Neural cell (in vitro differentiated cells): Measurements from ENCODE around the gene VSIG2. TPM values are rescaled to one million over a fixed set of nuclear protein-coding genes. Genes with fewer than 3 reads are reported as not detected.

Experiments used
- H2AFZ ChIP-seq: fragments of 200-600, 300-800 bp; sonication (generic), shearing (Covaris generic); 2 replicates; pipeline ENCODE4 v1.6.0; 2014; ENCODE audit warnings: low read depth, mild to moderate bottlenecking, antibody characterized with exemption, low read length, moderate library complexity
- H3F3A ChIP-seq: fragments of 200-600 bp; shearing (Covaris generic); 2 replicates; pipeline ENCODE4 v1.6.1; 2016; ENCODE audit warnings: mild to moderate bottlenecking, moderate library complexity, mixed read lengths, antibody characterized with exemption, low read length; ENCODE audit not compliant: insufficient read depth, poor library complexity, severe bottlenecking
- H3K27ac ChIP-seq: fragments of 200-600, 300-800 bp; sonication (generic), shearing (Covaris generic); 2 replicates; pipeline ENCODE4 v1.5.1; 2014; ENCODE audit warnings: mild to moderate bottlenecking, low read length, moderate library complexity
- H3K27me3 ChIP-seq: fragments of 300-800, 200-600 bp; sonication (generic), shearing (Covaris generic); 2 replicates; pipeline ENCODE4 v1.6.0; 2014; ENCODE audit warnings: mild to moderate bottlenecking, low read depth, low read length, moderate library complexity; ENCODE audit not compliant: insufficient read depth
- H3K36me3 ChIP-seq: fragments of 300-800, 200-600 bp; sonication (generic), shearing (Covaris generic); 2 replicates; pipeline ENCODE4 v1.5.1; 2014; ENCODE audit warnings: mild to moderate bottlenecking, antibody characterized with exemption, low read length, moderate library complexity; ENCODE audit not compliant: insufficient read depth
- H3K4me2 ChIP-seq: fragments of 300-800, 200-600 bp; sonication (generic), shearing (Covaris generic); 2 replicates; pipeline ENCODE4 v1.6.0; 2014; ENCODE audit warnings: mild to moderate bottlenecking, low read length
- H3K4me3 ChIP-seq: fragments of 300-800, 200-600 bp; sonication (generic), shearing (Covaris generic); 2 replicates; pipeline ENCODE4 v1.5.1; 2014; ENCODE audit warnings: mild to moderate bottlenecking, low read length, moderate library complexity
- H3K79me2 ChIP-seq: fragments of 200-600 bp; shearing (Covaris generic); replicated peaks from 2 replicates; pipeline ENCODE4 v1.6.0; 2014; ENCODE audit warnings: mild to moderate bottlenecking, low read length, moderate library complexity; ENCODE audit not compliant: insufficient read depth
- H3K9ac ChIP-seq: fragments of 300-800, 200-600 bp; sonication (generic), shearing (Covaris generic); 2 replicates; pipeline ENCODE4 v1.6.1; 2016; ENCODE audit warnings: mild to moderate bottlenecking, low read length, mixed read lengths
- H3K9me2 ChIP-seq: fragments of 200-600 bp; shearing (Covaris generic); 2 replicates; pipeline ENCODE4 v1.6.1; 2016; ENCODE audit warnings: mild to moderate bottlenecking, low read length, mixed read lengths; ENCODE audit not compliant: insufficient read depth
- H3K9me3 ChIP-seq: fragments of 200-600, 300-800 bp; sonication (generic), shearing (Covaris generic); 2 replicates; pipeline ENCODE4 v1.6.1; 2016; ENCODE audit warnings: mild to moderate bottlenecking, mixed run types, low read length, moderate library complexity, mixed read lengths
- H4K20me1 ChIP-seq: fragments of 200-600 bp; shearing (Covaris generic); 2 replicates; pipeline ENCODE4 v1.6.1; 2016; ENCODE audit warnings: mild to moderate bottlenecking, mixed run types; ENCODE audit not compliant: insufficient read depth
- CTCF ChIP-seq: fragments of 450-650 bp; IDR thresholded peaks from 2 replicates; pipeline ENCODE4 v1.5.1; 2014; ENCODE audit warnings: antibody characterized with exemption, mild to moderate bottlenecking, moderate library complexity; ENCODE audit not compliant: poor library complexity, severe bottlenecking
- EP300 ChIP-seq: fragments of 450-650 bp; conservative IDR thresholded peaks from 2 replicates; pipeline ENCODE4 v1.6.1; 2014; ENCODE audit warnings: antibody characterized with exemption, mild to moderate bottlenecking, moderate library complexity; ENCODE audit not compliant: poor library complexity, severe bottlenecking
- EZH2 ChIP-seq: fragments of 200-600, 300-800 bp; shearing (Covaris generic), sonication (generic); IDR thresholded peaks from 2 replicates; pipeline ENCODE4 v1.6.1; 2014; ENCODE audit warnings: antibody characterized with exemption, low read length, borderline replicate concordance, mild to moderate bottlenecking; ENCODE audit not compliant: insufficient read depth, poor library complexity, severe bottlenecking
- MXI1 ChIP-seq: fragments of 450-650 bp; conservative IDR thresholded peaks from 2 replicates; pipeline ENCODE4 v1.6.1; 2014; ENCODE audit warnings: antibody characterized with exemption, mild to moderate bottlenecking; ENCODE audit not compliant: poor library complexity, severe bottlenecking
- POLR2AphosphoS5 ChIP-seq: IDR thresholded peaks from 2 replicates; pipeline ENCODE4 v1.6.1; 2012
- RAD21 ChIP-seq: fragments of 450-650 bp; conservative IDR thresholded peaks from 2 replicates; pipeline ENCODE4 v1.6.1; 2014; ENCODE audit warnings: antibody characterized with exemption, mild to moderate bottlenecking, moderate library complexity
- SMC3 ChIP-seq: fragments of 450-650 bp; conservative IDR thresholded peaks from 2 replicates; pipeline ENCODE4 v1.6.1; 2014; ENCODE audit warnings: antibody characterized with exemption, mild to moderate bottlenecking, moderate library complexity; ENCODE audit not compliant: poor library complexity
- TAF1 ChIP-seq: IDR thresholded peaks from 2 replicates; pipeline ENCODE4 v1.6.1; 2012; ENCODE audit warnings: low read depth
- polyA plus RNA-seq: library from polyadenylated mRNA; depleted of rRNA; stranded (reverse); fragments of >200 nt; gene quantifications from 2 replicates; pipeline ENCODE4 v1.2.3, GENCODE V29; 2014
- TF ChIP-seq, protein P1 (sequence below): IDR thresholded peaks from 2 replicates; pipeline ENCODE4 v1.6.1; 2012; ENCODE audit warnings: borderline replicate concordance

VSIG2 gene
- polyA plus RNA-seq, 1 donor from 2014 or later, result not detected

DNA sequence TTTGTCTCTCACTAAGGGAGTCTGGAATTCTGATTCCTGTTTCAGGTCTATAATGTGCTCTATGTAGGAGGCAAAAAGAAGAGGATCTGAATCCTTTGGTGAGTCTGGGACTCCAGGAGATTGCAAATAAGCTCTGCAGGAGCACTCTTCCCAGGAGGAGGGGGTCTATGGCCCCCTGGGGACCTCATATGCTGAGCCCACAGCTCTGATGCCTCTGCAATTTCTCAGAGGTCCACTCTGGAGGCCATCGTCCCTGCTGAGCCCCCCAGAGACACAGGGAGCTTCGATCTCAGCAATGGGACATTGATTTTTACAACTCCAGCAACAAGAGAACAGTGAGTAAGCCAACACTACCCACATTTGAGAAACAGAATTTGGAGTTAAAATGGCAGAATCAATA is 32.5 kb downstream of the VSIG2 start:
- H4K20me1 ChIP-seq, result no peaks in the 10 kb centered on the region
- no peak for TF ChIP-seq RAD21
- TF ChIP-seq TAF1, result no peak
- TF ChIP-seq, protein P1, sequence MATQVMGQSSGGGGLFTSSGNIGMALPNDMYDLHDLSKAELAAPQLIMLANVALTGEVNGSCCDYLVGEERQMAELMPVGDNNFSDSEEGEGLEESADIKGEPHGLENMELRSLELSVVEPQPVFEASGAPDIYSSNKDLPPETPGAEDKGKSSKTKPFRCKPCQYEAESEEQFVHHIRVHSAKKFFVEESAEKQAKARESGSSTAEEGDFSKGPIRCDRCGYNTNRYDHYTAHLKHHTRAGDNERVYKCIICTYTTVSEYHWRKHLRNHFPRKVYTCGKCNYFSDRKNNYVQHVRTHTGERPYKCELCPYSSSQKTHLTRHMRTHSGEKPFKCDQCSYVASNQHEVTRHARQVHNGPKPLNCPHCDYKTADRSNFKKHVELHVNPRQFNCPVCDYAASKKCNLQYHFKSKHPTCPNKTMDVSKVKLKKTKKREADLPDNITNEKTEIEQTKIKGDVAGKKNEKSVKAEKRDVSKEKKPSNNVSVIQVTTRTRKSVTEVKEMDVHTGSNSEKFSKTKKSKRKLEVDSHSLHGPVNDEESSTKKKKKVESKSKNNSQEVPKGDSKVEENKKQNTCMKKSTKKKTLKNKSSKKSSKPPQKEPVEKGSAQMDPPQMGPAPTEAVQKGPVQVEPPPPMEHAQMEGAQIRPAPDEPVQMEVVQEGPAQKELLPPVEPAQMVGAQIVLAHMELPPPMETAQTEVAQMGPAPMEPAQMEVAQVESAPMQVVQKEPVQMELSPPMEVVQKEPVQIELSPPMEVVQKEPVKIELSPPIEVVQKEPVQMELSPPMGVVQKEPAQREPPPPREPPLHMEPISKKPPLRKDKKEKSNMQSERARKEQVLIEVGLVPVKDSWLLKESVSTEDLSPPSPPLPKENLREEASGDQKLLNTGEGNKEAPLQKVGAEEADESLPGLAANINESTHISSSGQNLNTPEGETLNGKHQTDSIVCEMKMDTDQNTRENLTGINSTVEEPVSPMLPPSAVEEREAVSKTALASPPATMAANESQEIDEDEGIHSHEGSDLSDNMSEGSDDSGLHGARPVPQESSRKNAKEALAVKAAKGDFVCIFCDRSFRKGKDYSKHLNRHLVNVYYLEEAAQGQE, result no peak
- no peak for TF ChIP-seq MXI1
- TF ChIP-seq SMC3, result no peak
- no peak for TF ChIP-seq CTCF
- no peak for TF ChIP-seq POLR2AphosphoS5
- TF ChIP-seq EZH2, result no peak
- no peak for TF ChIP-seq EP300
- no peak overlapping the region for H3K9ac ChIP-seq
- H3K27me3 ChIP-seq, result peaks cover 31% of the 10 kb centered on the region
- H3K27ac ChIP-seq, result no peak overlapping the region
- no peaks in the 10 kb centered on the region for H3K36me3 ChIP-seq
- no peak overlapping the region for H3K4me2 ChIP-seq
- no peak overlapping the region for H3K4me3 ChIP-seq
- no peaks in the 10 kb centered on the region for H3K9me3 ChIP-seq
- no peaks in the 10 kb centered on the region for H3F3A ChIP-seq
- H3K9me2 ChIP-seq, result no peaks in the 10 kb centered on the region
- no peak overlapping the region for H2AFZ ChIP-seq
- H3K79me2 ChIP-seq, result no peaks in the 10 kb centered on the region

- Histone ChIP-seq H3F3A (no peaks in the 10 kb centered on the region), H3K9me3 (no peaks in the 10 kb centered on the region), H3K79me2 (no peaks in the 10 kb centered on the region), H3K27ac (no peak overlapping the region), H3K4me2 (no peak overlapping the region), H2AFZ (no peak overlapping the region), H3K9me2 (no peaks in the 10 kb centered on the region), H3K4me3 (peak overlapping the region; percentile 64), H3K36me3 (no peaks in the 10 kb centered on the region), H4K20me1 (no peaks in the 10 kb centered on the region), H3K9ac (no peak overlapping the region), H3K27me3 (peaks cover 31% of the 10 kb centered on the region)
- TF ChIP-seq, protein P1, result no peak
- no peak for TF ChIP-seq RAD21
- TF ChIP-seq EZH2, result no peak
- no peak for TF ChIP-seq POLR2AphosphoS5
- TF ChIP-seq MXI1, result no peak
- no peak for TF ChIP-seq SMC3
- no peak for TF ChIP-seq TAF1
- no peak for TF ChIP-seq EP300
- no peak for TF ChIP-seq CTCF
Measured at GRCh38 chr11:124718801-124719200, 33.3 kb downstream of the VSIG2 start.
